ENCODE data around the gene ATP10B. TPM values are rescaled to one million over a fixed set of nuclear protein-coding genes. Genes with fewer than 3 reads are reported as not detected.

The ATP10B gene
- total RNA-seq, 3 donors from 2014 or later (not counting 1 experiment from before 2014, with no cell fraction given): not detected

GRCh38 chr5:160774666-160775315 lies 77.2 kb downstream of the ATP10B start:
- intact Hi-C loops (cut with micrococcal nuclease): no loop called here

GRCh38 chr5:160773646-160774410 lies 78.2 kb downstream of the ATP10B start:
- no peaks in the 10 kb centered on the region for H3K9me3 ChIP-seq (ENCODE audit: control insufficient read depth, insufficient read depth, low read length)
- H3K36me3 ChIP-seq (ENCODE audit: control insufficient read depth, insufficient read depth, low read length): no peaks in the 10 kb centered on the region
- DNase-seq (no peak), ATAC-seq (no peak)
- no peaks in the 10 kb centered on the region for H3K4me1 Mint-ChIP-seq
- no peaks in the 10 kb centered on the region for H3K9me3 Mint-ChIP-seq
- H3K4me1 ChIP-seq (ENCODE audit: control insufficient read depth, insufficient read depth, low read length): no peaks in the 10 kb centered on the region
- no peak overlapping the region for H3K27ac ChIP-seq (ENCODE audit: low read length)
- peaks cover 0 to 4% of the 10 kb centered on the region in 2 donors for H3K27me3 Mint-ChIP-seq (ENCODE audit: low read depth in 2 of 2)
- no peak for TF ChIP-seq CTCF (IDR thresholded peaks at IDR 0.05)
- H3K27me3 ChIP-seq (ENCODE audit: control insufficient read depth, insufficient read depth, low read length): no peaks in the 10 kb centered on the region
- H3K36me3 Mint-ChIP-seq: no peaks in the 10 kb centered on the region
- WGBS (ENCODE audit: insufficient coverage): 84% methylated on average over 10 of the region's 10 CpGs
- intact Hi-C loops (cut with micrococcal nuclease): no loop called here
- H3K4me3 ChIP-seq (ENCODE audit: low read length): no peak overlapping the region
- H3K27ac Mint-ChIP-seq: no peak overlapping the region
- no peak overlapping the region for H3K4me3 Mint-ChIP-seq

More at GRCh38 chr5:160774666-160775315, 77.2 kb downstream of the ATP10B start:
- ATAC-seq: no peak
- Mint-ChIP-seq H3K27ac (no peak overlapping the region), H3K9me3 (no peaks in the 10 kb centered on the region), H3K36me3 (no peaks in the 10 kb centered on the region), H3K4me3 (no peak overlapping the region), H3K27me3 (ENCODE audit: low read depth in 2 of 2) (peaks cover 0 to 4% of the 10 kb centered on the region in 2 donors), H3K4me1 (no peaks in the 10 kb centered on the region)
- H3K27ac ChIP-seq (ENCODE audit: low read length): no peak overlapping the region
- 81% methylated on average over 11 of the region's 11 CpGs for WGBS (ENCODE audit: insufficient coverage)
- H3K27me3 ChIP-seq (ENCODE audit: control insufficient read depth, insufficient read depth, low read length): no peaks in the 10 kb centered on the region
- H3K4me3 ChIP-seq (ENCODE audit: low read length): no peak overlapping the region
- DNase-seq: no peak
- no peaks in the 10 kb centered on the region for H3K9me3 ChIP-seq (ENCODE audit: control insufficient read depth, insufficient read depth, low read length)
- no peaks in the 10 kb centered on the region for H3K4me1 ChIP-seq (ENCODE audit: control insufficient read depth, insufficient read depth, low read length)
- no peak for TF ChIP-seq CTCF (IDR thresholded peaks at IDR 0.05)
- H3K36me3 ChIP-seq (ENCODE audit: control insufficient read depth, insufficient read depth, low read length): no peaks in the 10 kb centered on the region

- 86% methylated on average over 7 of the region's 7 CpGs for WGBS (ENCODE audit: insufficient coverage)
- Mint-ChIP-seq H3K27ac (no peak overlapping the region), H3K4me1 (no peaks in the 10 kb centered on the region), H3K9me3 (no peaks in the 10 kb centered on the region), H3K27me3 (ENCODE audit: low read depth in 2 of 2) (peaks cover 0 to 4% of the 10 kb centered on the region in 2 donors), H3K36me3 (no peaks in the 10 kb centered on the region), H3K4me3 (no peak overlapping the region)
- TF ChIP-seq CTCF (IDR thresholded peaks at IDR 0.05): no peak
- H3K27ac ChIP-seq (ENCODE audit: low read length): no peak overlapping the region
- ATAC-seq: no peak
- no peaks in the 10 kb centered on the region for H3K9me3 ChIP-seq (ENCODE audit: control insufficient read depth, insufficient read depth, low read length)
- no peak overlapping the region for H3K4me3 ChIP-seq (ENCODE audit: low read length)
- no peaks in the 10 kb centered on the region for H3K27me3 ChIP-seq (ENCODE audit: control insufficient read depth, insufficient read depth, low read length)
- no peaks in the 10 kb centered on the region for H3K36me3 ChIP-seq (ENCODE audit: control insufficient read depth, insufficient read depth, low read length)
- intact Hi-C loops (cut with micrococcal nuclease): no loop called here
- no peaks in the 10 kb centered on the region for H3K4me1 ChIP-seq (ENCODE audit: control insufficient read depth, insufficient read depth, low read length)
- no peak for DNase-seq
Observed at GRCh38 chr5:160772854-160773253, 79.2 kb downstream of the ATP10B start.

Data from natural killer cell (primary cell).